Activated CD4-positive, alpha-beta memory T cell treated with anti-CD3 and anti-CD28 coated beads for 36 hours (primary cell): ENCODE measurements around the gene ZFAND6. TPM values are rescaled to one million over a fixed set of nuclear protein-coding genes. Genes with fewer than 3 reads are reported as not detected.
A peak's percentile ranks its signal among the peaks of the same experiment; 100 is the strongest.
"Not testable (repeated sequence)": the region's sequence is repeated elsewhere in the genome, so short reads cannot be mapped to it uniquely, and the experiment has no call there.

Experiments used
- CTCF ChIA-PET: fragments of 350-600 bp; sonication (Branson Sonifier 250); formaldehyde crosslinking; loops from one replicate; lab custom pipeline; 2021; ENCODE audit warnings: antibody characterized with exemption, inconsistent platforms; lab: Charles Lee
- POLR2A ChIA-PET: fragments of 350-600 bp; sonication (Branson Sonifier 250); formaldehyde crosslinking; loops from one replicate; lab custom pipeline; 2021; ENCODE audit warnings: antibody characterized with exemption; lab: Charles Lee
- DNase-seq: peaks from one replicate; pipeline ENCODE4 v3.0.0-alpha.2; 2020
- H3K27ac Mint-ChIP-seq: one replicate; pipeline ENCODE4 v1.8.0; 2021; ENCODE audit warnings: mixed read lengths
- H3K27me3 Mint-ChIP-seq: one replicate; pipeline ENCODE4 v1.8.0; 2021; ENCODE audit warnings: mixed read lengths
- H3K36me3 Mint-ChIP-seq: one replicate; pipeline ENCODE4 v1.8.0; 2021; ENCODE audit warnings: mixed read lengths
- H3K4me1 Mint-ChIP-seq: one replicate; pipeline ENCODE4 v1.8.0; 2021; ENCODE audit warnings: low read depth, mixed read lengths
- H3K4me3 Mint-ChIP-seq: one replicate; pipeline ENCODE4 v1.8.0; 2021; ENCODE audit warnings: mild to moderate bottlenecking, mixed read lengths
- H3K9me3 Mint-ChIP-seq: one replicate; pipeline ENCODE4 v1.8.0; 2021; ENCODE audit warnings: mixed read lengths
- intact Hi-C: fragments of 100-400 bp; cut with micrococcal nuclease; formaldehyde crosslinking; loops from one replicate; pipeline ENCODE4 v1.15.1; 2023
- total RNA-seq, 2 experiments: library from RNA; stranded (reverse); gene quantifications; one replicate each; pipeline ENCODE4 v1.2.3, GENCODE V29; 2021

Gene ZFAND6
- total RNA-seq, 2 experiments from 2014 or later: 32.2 to 33.4 TPM

- Mint-ChIP-seq H3K4me1 (peaks cover 16% of the 10 kb centered on the region), H3K9me3 (no peaks in the 10 kb centered on the region), H3K36me3 (no peaks in the 10 kb centered on the region), H3K27ac (no peak overlapping the region), H3K27me3 (peaks cover 8% of the 10 kb centered on the region), H3K4me3 (no peak overlapping the region)
- intact Hi-C loops: no loop called here
- CTCF ChIA-PET: no interaction called here
- POLR2A ChIA-PET: no interaction called here
- no peak for DNase-seq
These were observed 38.7 kb upstream of the ZFAND6 start for GRCh38 chr15:80020731-80021130.

GRCh38 chr15:80026310-80026709 is 33.2 kb upstream of the ZFAND6 start:
- peaks cover 4% of the 10 kb centered on the region for H3K27me3 Mint-ChIP-seq
- ChIA-PET POLR2A (no interaction called here), CTCF (no interaction called here)
- H3K9me3 Mint-ChIP-seq: no peaks in the 10 kb centered on the region
- intact Hi-C loops: no loop called here
- H3K36me3 Mint-ChIP-seq: no peaks in the 10 kb centered on the region
- no peak for DNase-seq
- H3K4me3 Mint-ChIP-seq: no peak overlapping the region
- peaks cover 18% of the 10 kb centered on the region for H3K4me1 Mint-ChIP-seq
- no peak overlapping the region for H3K27ac Mint-ChIP-seq

GRCh38 chr15:80026754-80027153 is 32.7 kb upstream of the ZFAND6 start:
- intact Hi-C loops: no loop called here
- ChIA-PET POLR2A (no interaction called here), CTCF (no interaction called here)
- H3K27ac Mint-ChIP-seq: no peak overlapping the region
- H3K9me3 Mint-ChIP-seq: no peaks in the 10 kb centered on the region
- no peak overlapping the region for H3K4me3 Mint-ChIP-seq
- peak; percentile 23 for DNase-seq
- H3K4me1 Mint-ChIP-seq: peaks cover 19% of the 10 kb centered on the region
- peaks cover 2% of the 10 kb centered on the region for H3K27me3 Mint-ChIP-seq
- H3K36me3 Mint-ChIP-seq: no peaks in the 10 kb centered on the region

GRCh38 chr15:80028937-80029336 is 30.5 kb upstream of the ZFAND6 start:
- H3K4me3 Mint-ChIP-seq: no peak overlapping the region
- CTCF ChIA-PET: no interaction called here
- no peaks in the 10 kb centered on the region for H3K27me3 Mint-ChIP-seq
- no peaks in the 10 kb centered on the region for H3K9me3 Mint-ChIP-seq
- peaks cover 35% of the 10 kb centered on the region for H3K4me1 Mint-ChIP-seq
- intact Hi-C loops: no loop called here
- H3K36me3 Mint-ChIP-seq: no peaks in the 10 kb centered on the region
- H3K27ac Mint-ChIP-seq: no peak overlapping the region
- POLR2A ChIA-PET: no interaction called here
- DNase-seq: no peak

- DNase-seq: peak; percentile 69
- Mint-ChIP-seq H3K4me3 (no peak overlapping the region), H3K36me3 (no peaks in the 10 kb centered on the region), H3K27ac (peak overlapping the region; percentile 76), H3K27me3 (no peaks in the 10 kb centered on the region), H3K9me3 (no peaks in the 10 kb centered on the region), H3K4me1 (peaks cover 26% of the 10 kb centered on the region)
- intact Hi-C loops: loop anchor here (1.0 kb wide), 3 partner anchors 61 to 128 kb away; partner anchors contain the start of genes BCL2A1 and FAH
- ChIA-PET CTCF (interaction anchor here (1.1 to 1.3 kb wide), 4 partner anchors 10 to 178 kb away, joined by 3 to 5 read pairs (median 4); no protein-coding TSS in a partner anchor), POLR2A (interaction anchor here (0.9 to 3.5 kb wide), 4 partner anchors 28 to 65 kb away, joined by 4 to 14 read pairs (median 10); partner anchors contain the start of genes BCL2A1 and ZFAND6)
These were observed 27.6 kb upstream of the ZFAND6 start for GRCh38 chr15:80031841-80032240.

GRCh38 chr15:80034629-80035028 is 24.8 kb upstream of the ZFAND6 start:
- ChIA-PET POLR2A (no interaction called here), CTCF (interaction anchor here (0.6 to 1.0 kb wide), 2 partner anchors 18 to 67 kb away, joined by 3 to 4 read pairs; no protein-coding TSS in a partner anchor)
- no peak for DNase-seq
- Mint-ChIP-seq H3K9me3 (no peaks in the 10 kb centered on the region), H3K36me3 (no peaks in the 10 kb centered on the region), H3K4me1 (peaks cover 23% of the 10 kb centered on the region), H3K27ac (no peak overlapping the region), H3K27me3 (no peaks in the 10 kb centered on the region), H3K4me3 (no peak overlapping the region)
- intact Hi-C loops: no loop called here

GRCh38 chr15:80036071-80036470 is 23.4 kb upstream of the ZFAND6 start:
- intact Hi-C loops: no loop called here
- no peak overlapping the region for H3K4me3 Mint-ChIP-seq
- DNase-seq: no peak
- CTCF ChIA-PET: no interaction called here
- no peak overlapping the region for H3K27ac Mint-ChIP-seq
- peaks cover 23% of the 10 kb centered on the region for H3K4me1 Mint-ChIP-seq
- H3K36me3 Mint-ChIP-seq: no peaks in the 10 kb centered on the region
- no peaks in the 10 kb centered on the region for H3K9me3 Mint-ChIP-seq
- POLR2A ChIA-PET: no interaction called here
- H3K27me3 Mint-ChIP-seq: no peaks in the 10 kb centered on the region

- Mint-ChIP-seq H3K27me3 (no peaks in the 10 kb centered on the region), H3K36me3 (no peaks in the 10 kb centered on the region), H3K27ac (no peak overlapping the region), H3K4me3 (no peak overlapping the region), H3K4me1 (no peaks in the 10 kb centered on the region), H3K9me3 (no peaks in the 10 kb centered on the region)
- no peak for DNase-seq
- intact Hi-C loops: no loop called here
- CTCF ChIA-PET: no interaction called here
- POLR2A ChIA-PET: no interaction called here
These were observed 17.8 kb upstream of the ZFAND6 start for GRCh38 chr15:80041494-80042253.

GRCh38 chr15:80042568-80042967 is 16.9 kb upstream of the ZFAND6 start:
- CTCF ChIA-PET: no interaction called here

GRCh38 chr15:80045219-80045618 is 14.3 kb upstream of the ZFAND6 start:
- H3K4me3 Mint-ChIP-seq, H3K9me3 Mint-ChIP-seq, H3K27ac Mint-ChIP-seq, DNase-seq, CTCF ChIA-PET, intact Hi-C loops, H3K27me3 Mint-ChIP-seq, H3K36me3 Mint-ChIP-seq, H3K4me1 Mint-ChIP-seq, POLR2A ChIA-PET: not testable (repeated sequence)

More at GRCh38 chr15:80042568-80042967, 16.9 kb upstream of the ZFAND6 start:
- Mint-ChIP-seq H3K27me3 (no peaks in the 10 kb centered on the region), H3K4me1 (no peaks in the 10 kb centered on the region), H3K9me3 (no peaks in the 10 kb centered on the region), H3K36me3 (no peaks in the 10 kb centered on the region), H3K27ac (no peak overlapping the region), H3K4me3 (no peak overlapping the region)
- POLR2A ChIA-PET: no interaction called here
- intact Hi-C loops: no loop called here
- no peak for DNase-seq

GRCh38 chr15:80049046-80049445 is 10.4 kb upstream of the ZFAND6 start:
- Mint-ChIP-seq H3K4me3 (no peak overlapping the region), H3K36me3 (no peaks in the 10 kb centered on the region), H3K4me1 (no peaks in the 10 kb centered on the region), H3K27me3 (no peaks in the 10 kb centered on the region), H3K9me3 (no peaks in the 10 kb centered on the region), H3K27ac (no peak overlapping the region)
- ChIA-PET POLR2A (no interaction called here), CTCF (interaction anchor here (0.7 kb wide), 1 partner anchor 188 kb away, joined by 4 read pairs; no protein-coding TSS in a partner anchor)
- intact Hi-C loops: no loop called here
- no peak for DNase-seq

- no peak for DNase-seq
- Mint-ChIP-seq H3K27me3 (no peaks in the 10 kb centered on the region), H3K4me1 (peaks cover 3% of the 10 kb centered on the region), H3K4me3 (no peak overlapping the region), H3K27ac (no peak overlapping the region), H3K9me3 (no peaks in the 10 kb centered on the region), H3K36me3 (no peaks in the 10 kb centered on the region)
- POLR2A ChIA-PET: interaction anchor here (0.7 kb wide), 1 partner anchor 1213 kb away, joined by 3 read pairs; no protein-coding TSS in a partner anchor
- CTCF ChIA-PET: interaction anchor here (0.7 kb wide), 1 partner anchor 18 kb away, joined by 3 read pairs; no protein-coding TSS in a partner anchor
- intact Hi-C loops: no loop called here
These were observed 6.7 kb upstream of the ZFAND6 start for GRCh38 chr15:80052597-80053304.
